H9 (cell line): ENCODE data around the gene DPH2. TPM values are rescaled to one million over a fixed set of nuclear protein-coding genes. Genes with fewer than 3 reads are reported as not detected.

ENCODE experiments used
- DNase-seq: peaks from one replicate; pipeline ENCODE4 v3.0.0-alpha.2; 2017
- H2AFZ ChIP-seq: one replicate; pipeline ENCODE4 v1.6.1; 2013; ENCODE audit warnings: mild to moderate bottlenecking, low read length, control low read depth, moderate library complexity
- H2AK5ac ChIP-seq: 2 replicates; pipeline ENCODE4 v1.6.1; 2013; ENCODE audit warnings: low read length, control low read depth, mixed read lengths; ENCODE audit not compliant: insufficient read length
- H2BK120ac ChIP-seq: one replicate; pipeline ENCODE4 v1.6.1; 2013; ENCODE audit warnings: low read depth, mild to moderate bottlenecking, low read length, control low read depth, inconsistent platforms; ENCODE audit not compliant: poor library complexity, severe bottlenecking
- H2BK12ac ChIP-seq: 2 replicates; pipeline ENCODE4 v1.6.1; 2013; ENCODE audit warnings: low read length, control low read depth, mixed read lengths, low read depth; ENCODE audit not compliant: insufficient read length
- H2BK15ac ChIP-seq: 2 replicates; pipeline ENCODE4 v1.6.1; 2013; ENCODE audit warnings: low read depth, low read length, control low read depth
- H2BK20ac ChIP-seq: one replicate; pipeline ENCODE4 v1.6.1; 2013; ENCODE audit warnings: low read depth, mild to moderate bottlenecking, low read length, control low read depth, inconsistent platforms; ENCODE audit not compliant: poor library complexity, severe bottlenecking
- H2BK5ac ChIP-seq: 2 replicates; pipeline ENCODE4 v1.6.1; 2013; ENCODE audit warnings: low read length, control low read depth, mixed read lengths; ENCODE audit not compliant: insufficient read length
- H3K14ac ChIP-seq: 2 replicates; pipeline ENCODE4 v1.6.1; 2013; ENCODE audit warnings: low read length, control low read depth; ENCODE audit not compliant: insufficient read depth
- H3K18ac ChIP-seq: 2 replicates; pipeline ENCODE4 v1.6.1; 2013; ENCODE audit warnings: low read depth, mild to moderate bottlenecking, mixed read lengths, low read length, control low read depth; ENCODE audit not compliant: insufficient read length
- H3K23ac ChIP-seq: 2 replicates; pipeline ENCODE4 v1.6.1; 2013; ENCODE audit warnings: low read length, control low read depth, mixed read lengths, low read depth; ENCODE audit not compliant: insufficient read length
- H3K23me2 ChIP-seq: 2 replicates; pipeline ENCODE4 v1.6.1; 2013; ENCODE audit warnings: low read depth, mild to moderate bottlenecking, mixed read lengths, low read length, control low read depth; ENCODE audit not compliant: insufficient read length, poor library complexity, severe bottlenecking
- H3K27ac ChIP-seq: 2 replicates; pipeline ENCODE4 v1.5.1; 2013; ENCODE audit warnings: low read length, control low read depth, mixed read lengths, low read depth; ENCODE audit not compliant: insufficient read length
- H3K27me3 ChIP-seq: 2 replicates; pipeline ENCODE4 v1.6.1; 2013; ENCODE audit warnings: low read length, control low read depth, inconsistent platforms; ENCODE audit not compliant: insufficient read depth
- H3K4ac ChIP-seq: 2 replicates; pipeline ENCODE4 v1.6.1; 2013; ENCODE audit warnings: low read depth, mild to moderate bottlenecking, control low read depth, inconsistent platforms, low read length, moderate library complexity
- H3K4me1 ChIP-seq: 2 replicates; pipeline ENCODE4 v1.6.1; 2013; ENCODE audit warnings: low read length, control low read depth, inconsistent platforms; ENCODE audit not compliant: insufficient read depth
- H3K4me2 ChIP-seq: 2 replicates; pipeline ENCODE4 v1.6.1; 2013; ENCODE audit warnings: low read length, control low read depth, mixed read lengths; ENCODE audit not compliant: insufficient read length, insufficient read depth
- H3K56ac ChIP-seq: 2 replicates; pipeline ENCODE4 v1.6.1; 2013; ENCODE audit warnings: low read depth, mild to moderate bottlenecking, mixed read lengths, low read length, control low read depth; ENCODE audit not compliant: insufficient read length
- H3K79me1 ChIP-seq: 2 replicates; pipeline ENCODE4 v1.6.1; 2013; ENCODE audit warnings: low read depth, mild to moderate bottlenecking, moderate library complexity, low read length, control low read depth, inconsistent platforms; ENCODE audit not compliant: insufficient read depth, poor library complexity, severe bottlenecking
- H3K79me2 ChIP-seq: 2 replicates; pipeline ENCODE4 v1.6.1; 2013; ENCODE audit warnings: low read length, control low read depth, inconsistent platforms; ENCODE audit not compliant: insufficient read depth
- H3K9ac ChIP-seq: 2 replicates; pipeline ENCODE4 v1.6.1; 2013; ENCODE audit warnings: low read length, control low read depth, mixed read lengths; ENCODE audit not compliant: insufficient read length; ENCODE audit errors: extremely low read depth
- H3K9me3 ChIP-seq: one replicate; pipeline ENCODE4 v1.6.1; 2013; ENCODE audit warnings: low read depth, low read length, inconsistent platforms; ENCODE audit not compliant: control insufficient read depth
- H3T11ph ChIP-seq: one replicate; pipeline ENCODE4 v1.6.1; 2013; ENCODE audit warnings: mild to moderate bottlenecking, low read length, control low read depth, inconsistent platforms
- H4K20me1 ChIP-seq: one replicate; pipeline ENCODE4 v1.6.1; 2013; ENCODE audit not compliant: control insufficient read depth, insufficient read length, insufficient read depth
- H4K5ac ChIP-seq: 2 replicates; pipeline ENCODE4 v1.6.1; 2013; ENCODE audit warnings: low read depth, mild to moderate bottlenecking, mixed read lengths, low read length, control low read depth; ENCODE audit not compliant: insufficient read length
- H4K8ac ChIP-seq: replicated peaks from 2 replicates; pipeline ENCODE4 v1.6.1; 2013; ENCODE audit warnings: low read length, control low read depth, mixed read lengths, low read depth; ENCODE audit not compliant: insufficient read length
- H4K91ac ChIP-seq: 2 replicates; pipeline ENCODE4 v1.6.1; 2013; ENCODE audit warnings: low read depth, mild to moderate bottlenecking, moderate library complexity, mixed read lengths, low read length, control low read depth; ENCODE audit not compliant: insufficient read length
- H3K27ac Mint-ChIP-seq, 3 experiments: 2 replicates in 2 of 3; 3 replicates in 1 of 3; pipeline ENCODE4 v1.8.0; 2020 to 2021; ENCODE audit warnings: mixed read lengths in 3 of 3, mild to moderate bottlenecking in 1 of 3, moderate library complexity in 1 of 3
- H3K27me3 Mint-ChIP-seq: 2 replicates; pipeline ENCODE4 v1.8.0; 2021; ENCODE audit warnings: low read depth, mild to moderate bottlenecking, moderate library complexity, mixed read lengths
- H3K36me3 Mint-ChIP-seq, 3 experiments: 2 replicates in 2 of 3; 3 replicates in 1 of 3; pipeline ENCODE4 v1.8.0; 2020 to 2021; ENCODE audit warnings: low read depth in 3 of 3, mixed read lengths in 3 of 3; ENCODE audit not compliant: insufficient read depth in 1 of 3
- H3K4me1 Mint-ChIP-seq, 2 experiments: 2 replicates each; pipeline ENCODE4 v1.8.0; 2020; ENCODE audit warnings: mixed read lengths in 2 of 2
- H3K4me3 Mint-ChIP-seq, 2 experiments: 2 replicates in 1 of 2; 3 replicates in 1 of 2; pipeline ENCODE4 v1.8.0; 2020 to 2021; ENCODE audit warnings: mild to moderate bottlenecking in 2 of 2, mixed read lengths in 2 of 2, moderate library complexity in 1 of 2
- H3K9me3 Mint-ChIP-seq, 2 experiments: 2 replicates in 1 of 2; 3 replicates in 1 of 2; pipeline ENCODE4 v1.8.0; 2020; ENCODE audit warnings: mild to moderate bottlenecking in 2 of 2, mixed read lengths in 2 of 2, moderate library complexity in 1 of 2
- CTCF ChIP-seq: fragments of 200-600 bp; sonication (generic); conservative IDR thresholded peaks from 3 replicates; pipeline ENCODE4 v1.8.0; 2021; ENCODE audit warnings: antibody characterized with exemption, mild to moderate bottlenecking
- WGBS: extraction: QIAGEN DNeasy Blood & Tissue Kit; methylation state at CpG from one replicate; pipeline ENCODE4 v1.1.7; 2013; ENCODE audit warnings: missing lambda C conversion rate, low lambda C conversion rate, mixed read lengths; ENCODE audit not compliant: insufficient read length; ENCODE audit errors: extremely low coverage; 5-methylcytosine and 5-hydroxymethylcytosine counted together
- total RNA-seq: library from RNA; stranded (reverse); gene quantifications from 2 replicates; pipeline ENCODE4 v1.2.1, GENCODE V29; 2021

DPH2 gene
- total RNA-seq, 1 experiment from 2014 or later, result 74.4 TPM

GRCh38 chr1:43993206-43993914, 23.6 kb downstream of the DPH2 start:
- no peak overlapping the region for H2BK5ac ChIP-seq
- no peak for TF ChIP-seq CTCF
- H3K27ac ChIP-seq, result no peak overlapping the region
- WGBS, result no CpG with 5 or more reads among the region's 9 CpGs
- no peaks in the 10 kb centered on the region for H3K79me1 ChIP-seq
- no peaks in the 10 kb centered on the region for H3K9me3 ChIP-seq
- H3K23ac ChIP-seq, result no peak overlapping the region
- H3K27me3 Mint-ChIP-seq, result peaks cover 6% of the 10 kb centered on the region
- H4K91ac ChIP-seq, result no peak overlapping the region
- no peaks in the 10 kb centered on the region for H3K4me1 ChIP-seq
- H4K20me1 ChIP-seq, result no peaks in the 10 kb centered on the region
- H3K14ac ChIP-seq, result no peak overlapping the region
- H3K27me3 ChIP-seq, result no peaks in the 10 kb centered on the region
- H2AK5ac ChIP-seq, result no peak overlapping the region
- H2BK120ac ChIP-seq, result no peak overlapping the region
- H2BK15ac ChIP-seq, result no peak overlapping the region
- no peak overlapping the region for H3K27ac Mint-ChIP-seq
- H3K23me2 ChIP-seq, result peaks cover 10% of the 10 kb centered on the region
- no peak overlapping the region for H4K5ac ChIP-seq
- H3T11ph ChIP-seq, result no peak overlapping the region
- no peak overlapping the region for H4K8ac ChIP-seq
- peaks cover 16 to 28% of the 10 kb centered on the region in 2 experiments for H3K4me1 Mint-ChIP-seq
- no peaks in the 10 kb centered on the region for H3K79me2 ChIP-seq
- no peak overlapping the region for H2BK12ac ChIP-seq
- no peak overlapping the region for H3K18ac ChIP-seq
- H2AFZ ChIP-seq, result no peak overlapping the region
- H3K36me3 Mint-ChIP-seq, result peaks cover 4 to 6% (median 5%) of the 10 kb centered on the region in 3 experiments; a peak in 5 of 7 replicates
- H3K9me3 Mint-ChIP-seq, result no peaks in the 10 kb centered on the region
- H3K4ac ChIP-seq, result no peak overlapping the region
- H3K4me3 Mint-ChIP-seq, result peak overlapping the region in 1 of 2 experiments; percentile 81; a peak in 1 of 5 replicates
- no peak overlapping the region for H2BK20ac ChIP-seq
- H3K56ac ChIP-seq, result no peak overlapping the region
- no peak overlapping the region for H3K9ac ChIP-seq
- no peak for DNase-seq
- no peak overlapping the region for H3K4me2 ChIP-seq
